Measurements from ENCODE around the gene TCAF2. TPM values are rescaled to one million over a fixed set of nuclear protein-coding genes. Genes with fewer than 3 reads are reported as not detected.
"Not testable (repeated sequence)": the region's sequence is repeated elsewhere in the genome, so short reads cannot be mapped to it uniquely, and the experiment has no call there.

TCAF2 gene
- total and polyA plus RNA-seq, 5 donors, result 0.31 to 0.57 (median 0.41) TPM

- H3K27ac ChIP-seq (ENCODE audit: low read length); H3K4me3 ChIP-seq (ENCODE audit: low read length); H3K27me3 ChIP-seq (ENCODE audit: control insufficient read depth, insufficient read depth); DNase-seq; ATAC-seq; H3K9me3 ChIP-seq (ENCODE audit: control insufficient read depth, low read length); H3K4me1 ChIP-seq (ENCODE audit: control insufficient read depth, insufficient read depth, low read length); intact Hi-C loops (cut with DNase I): not testable (repeated sequence)
- no CpG with 5 or more reads among the region's 17 CpGs for WGBS
Measured at GRCh38 chr7:143622130-143622529, 1.4 kb downstream of the TCAF2 start.

DNA sequence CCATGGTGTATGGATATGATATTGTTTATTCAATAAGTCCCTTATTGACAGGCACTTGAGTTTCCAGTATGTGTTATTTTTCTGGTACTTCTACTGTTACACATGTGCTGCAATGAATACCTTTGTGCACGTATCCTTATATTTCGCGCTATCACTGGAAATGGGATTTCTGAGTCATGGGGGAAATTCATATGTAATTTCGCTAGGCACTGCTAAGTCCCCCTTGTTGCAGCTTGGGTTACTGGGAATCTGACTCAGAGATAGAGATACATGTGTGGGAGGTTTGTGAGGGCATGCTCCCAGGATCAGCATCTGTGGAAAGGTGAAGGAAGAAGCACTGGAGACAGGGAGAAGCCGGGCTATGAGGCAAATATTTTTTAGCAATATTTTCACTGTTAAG lies 9.9 kb downstream of the TCAF2 start:
- ATAC-seq; H3K27me3 ChIP-seq (ENCODE audit: control insufficient read depth, insufficient read depth); H3K4me1 ChIP-seq (ENCODE audit: control insufficient read depth, insufficient read depth, low read length); H3K9me3 ChIP-seq (ENCODE audit: control insufficient read depth, low read length); H3K27ac ChIP-seq (ENCODE audit: low read length); H3K4me3 ChIP-seq (ENCODE audit: low read length); DNase-seq; intact Hi-C loops (cut with DNase I): not testable (repeated sequence)
- WGBS, result no CpG with 5 or more reads among the region's 5 CpGs

DNA sequence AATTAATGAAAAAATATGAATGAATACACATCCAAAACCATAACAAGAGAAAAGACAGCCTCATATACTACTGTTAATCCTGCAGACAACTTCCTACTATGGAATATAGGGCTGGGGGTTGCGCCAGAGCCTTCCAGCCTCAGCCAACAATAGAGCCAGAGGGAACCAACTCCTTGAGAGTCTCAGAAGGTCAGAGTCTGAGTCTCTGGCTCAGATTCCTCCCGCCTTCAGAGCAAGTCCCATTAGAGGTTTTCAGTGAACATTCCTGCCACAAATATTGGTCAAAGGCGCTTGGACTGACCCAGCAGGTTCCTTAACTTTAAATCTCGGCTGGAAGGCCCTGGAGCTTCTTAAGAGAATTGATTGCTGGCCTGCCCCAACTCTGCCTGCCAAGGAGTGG lies 11.7 kb downstream of the TCAF2 start:
- H3K27ac ChIP-seq (ENCODE audit: low read length); H3K4me3 ChIP-seq (ENCODE audit: low read length); H3K4me1 ChIP-seq (ENCODE audit: control insufficient read depth, insufficient read depth, low read length); H3K9me3 ChIP-seq (ENCODE audit: control insufficient read depth, low read length); DNase-seq; H3K27me3 ChIP-seq (ENCODE audit: control insufficient read depth, insufficient read depth); intact Hi-C loops (cut with DNase I); ATAC-seq: not testable (repeated sequence)
- no CpG with 5 or more reads among the region's 4 CpGs for WGBS

DNA sequence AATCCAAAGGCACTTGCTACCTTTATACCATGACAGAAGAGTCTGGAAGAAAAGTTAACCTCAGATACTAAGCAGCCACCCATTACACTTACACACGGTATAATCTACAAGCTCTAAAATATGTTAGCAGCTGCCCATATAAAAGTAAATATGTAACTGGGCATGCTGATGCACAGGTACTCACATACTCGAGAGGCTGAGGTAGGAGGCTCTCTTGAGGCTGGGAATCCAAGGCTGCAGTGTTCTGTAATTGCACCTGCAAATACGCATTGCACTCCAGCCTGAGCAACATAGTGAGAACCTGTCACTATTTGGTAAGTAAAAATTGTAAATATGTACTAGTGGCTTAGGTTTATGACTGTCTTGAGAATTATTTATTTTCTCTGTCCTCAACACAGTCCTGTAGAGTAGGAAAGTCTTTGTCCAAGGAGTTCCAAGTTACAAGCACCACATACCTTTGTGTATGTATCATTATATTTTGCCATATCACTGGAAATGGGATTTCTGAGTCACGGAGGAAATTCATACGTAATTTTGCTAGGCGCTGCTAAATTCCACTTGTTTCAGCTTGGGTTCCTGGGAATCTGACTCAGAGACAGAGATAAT lies 12.3 kb downstream of the TCAF2 start:
- intact Hi-C loops (cut with DNase I); H3K4me1 ChIP-seq (ENCODE audit: control insufficient read depth, insufficient read depth, low read length); H3K4me3 ChIP-seq (ENCODE audit: low read length); H3K9me3 ChIP-seq (ENCODE audit: control insufficient read depth, low read length); ATAC-seq; DNase-seq; H3K27me3 ChIP-seq (ENCODE audit: control insufficient read depth, insufficient read depth); H3K27ac ChIP-seq (ENCODE audit: low read length): not testable (repeated sequence)
- no CpG with 5 or more reads among the region's 6 CpGs for WGBS

DNA sequence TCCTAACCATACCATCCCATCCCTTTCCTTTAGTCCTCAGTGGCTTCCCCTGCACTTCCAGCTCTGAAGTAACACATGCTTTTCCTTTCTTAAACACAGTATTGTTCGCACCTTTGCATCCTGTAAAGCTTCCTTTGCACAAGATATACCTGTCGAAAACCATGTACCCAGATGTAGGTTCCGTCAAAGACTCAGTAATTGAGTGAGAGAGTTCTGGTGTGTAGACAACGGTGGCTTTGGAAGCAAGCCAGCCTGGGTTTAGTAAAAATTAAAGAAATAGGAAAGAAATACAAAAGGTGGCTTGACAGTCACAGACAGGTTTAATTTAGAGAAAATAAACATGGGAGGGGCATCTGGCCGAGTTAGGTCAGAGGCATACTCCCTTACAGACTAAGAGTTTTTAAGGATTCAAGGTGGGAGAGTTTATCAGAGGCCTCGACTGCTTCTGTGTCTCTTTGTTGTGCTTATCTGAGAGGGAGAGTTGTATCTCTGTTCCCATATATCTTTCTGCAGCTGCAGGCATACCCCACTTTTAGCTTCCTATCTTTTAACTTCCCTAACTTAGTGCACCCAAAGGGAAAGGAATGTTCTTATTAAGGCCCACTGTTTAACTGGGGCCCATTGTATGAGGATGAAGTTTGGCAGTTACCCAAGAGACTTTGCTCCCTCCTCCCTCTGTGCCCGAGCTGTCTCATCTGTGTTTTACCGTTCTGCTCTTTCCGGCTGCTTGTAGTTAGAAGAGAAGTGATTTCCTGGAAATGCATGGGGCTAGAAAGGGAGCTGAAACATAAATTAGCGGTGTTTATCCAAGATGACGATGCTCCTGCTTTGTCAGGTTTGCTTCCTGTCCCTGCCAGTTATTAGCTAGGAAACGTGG lies 14.8 kb downstream of the TCAF2 start:
- DNase-seq; H3K9me3 ChIP-seq (ENCODE audit: control insufficient read depth, low read length); H3K4me3 ChIP-seq (ENCODE audit: low read length); H3K27ac ChIP-seq (ENCODE audit: low read length); ATAC-seq; H3K4me1 ChIP-seq (ENCODE audit: control insufficient read depth, insufficient read depth, low read length); intact Hi-C loops (cut with DNase I); H3K27me3 ChIP-seq (ENCODE audit: control insufficient read depth, insufficient read depth): not testable (repeated sequence)
- WGBS, result no CpG with 5 or more reads among the region's 12 CpGs

DNA sequence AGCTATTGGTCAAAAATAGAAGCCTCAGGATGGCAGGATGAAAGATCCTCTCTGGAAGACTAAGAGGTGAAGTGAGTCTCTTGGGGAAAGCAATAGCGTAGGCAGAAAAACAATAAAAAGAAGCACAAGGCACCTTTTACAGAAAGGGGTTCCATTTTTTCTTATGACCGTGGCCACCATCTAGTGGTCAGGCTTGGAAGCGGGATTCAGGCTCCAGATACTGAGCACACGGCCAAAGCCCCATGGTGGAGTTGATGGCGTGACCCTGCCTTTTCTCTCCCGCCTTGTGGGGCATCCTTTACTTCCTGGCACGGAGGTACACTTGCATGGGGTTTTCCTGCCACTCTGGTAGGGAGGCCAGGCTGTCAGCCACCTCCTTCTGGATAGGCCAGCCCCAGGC lies 18.6 kb downstream of the TCAF2 start:
- ATAC-seq, result peak in 1 of 2 donors; percentile 55

GRCh38 chr7:143640528-143641189 lies 19.9 kb downstream of the TCAF2 start:
- intact Hi-C loops (cut with DNase I); H3K27ac ChIP-seq (ENCODE audit: low read length); H3K4me1 ChIP-seq (ENCODE audit: control insufficient read depth, insufficient read depth, low read length); H3K9me3 ChIP-seq (ENCODE audit: control insufficient read depth, low read length); ATAC-seq; H3K27me3 ChIP-seq (ENCODE audit: control insufficient read depth, insufficient read depth); H3K4me3 ChIP-seq (ENCODE audit: low read length); DNase-seq: not testable (repeated sequence)
- 43% methylated on average over 2 of the region's 9 CpGs for WGBS

More for the DNA sequence above, 18.6 kb downstream of the TCAF2 start:
- DNase-seq; H3K4me3 ChIP-seq (ENCODE audit: low read length); H3K9me3 ChIP-seq (ENCODE audit: control insufficient read depth, low read length); H3K27me3 ChIP-seq (ENCODE audit: control insufficient read depth, insufficient read depth); H3K4me1 ChIP-seq (ENCODE audit: control insufficient read depth, insufficient read depth, low read length); H3K27ac ChIP-seq (ENCODE audit: low read length); intact Hi-C loops (cut with DNase I): not testable (repeated sequence)
- no CpG with 5 or more reads among the region's 7 CpGs for WGBS

- ATAC-seq; H3K27ac ChIP-seq (ENCODE audit: low read length); H3K27me3 ChIP-seq (ENCODE audit: control insufficient read depth, insufficient read depth); DNase-seq; H3K4me1 ChIP-seq (ENCODE audit: control insufficient read depth, insufficient read depth, low read length); H3K9me3 ChIP-seq (ENCODE audit: control insufficient read depth, low read length); H3K4me3 ChIP-seq (ENCODE audit: low read length); intact Hi-C loops (cut with DNase I): not testable (repeated sequence)
- WGBS, result no CpG with 5 or more reads among the region's 6 CpGs
Measured at GRCh38 chr7:143646598-143646997, 25.8 kb downstream of the TCAF2 start.

DNA sequence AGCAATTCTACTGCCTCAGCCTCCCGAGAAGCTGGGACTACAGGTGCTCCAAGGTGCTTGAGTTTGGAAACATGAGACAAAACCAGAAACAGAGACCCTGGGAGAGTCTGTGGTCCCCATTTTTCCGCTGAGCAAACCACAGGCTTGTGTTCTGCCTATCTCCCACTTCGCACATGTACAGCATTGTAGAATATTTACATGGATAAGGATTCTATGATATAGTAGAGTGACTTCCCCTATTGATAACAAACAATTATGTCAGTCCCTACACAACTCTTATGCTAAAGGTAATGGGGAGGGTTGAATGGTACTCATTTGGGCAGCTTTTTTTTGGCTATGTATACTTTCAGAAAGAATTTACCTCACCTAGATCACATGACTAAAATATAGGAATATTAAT lies 29.1 kb downstream of the TCAF2 start:
- DNase-seq; H3K27ac ChIP-seq (ENCODE audit: low read length); H3K4me3 ChIP-seq (ENCODE audit: low read length); ATAC-seq; H3K4me1 ChIP-seq (ENCODE audit: control insufficient read depth, insufficient read depth, low read length); intact Hi-C loops (cut with DNase I); H3K9me3 ChIP-seq (ENCODE audit: control insufficient read depth, low read length); H3K27me3 ChIP-seq (ENCODE audit: control insufficient read depth, insufficient read depth): not testable (repeated sequence)
- no CpG with 5 or more reads among the region's 3 CpGs for WGBS

DNA sequence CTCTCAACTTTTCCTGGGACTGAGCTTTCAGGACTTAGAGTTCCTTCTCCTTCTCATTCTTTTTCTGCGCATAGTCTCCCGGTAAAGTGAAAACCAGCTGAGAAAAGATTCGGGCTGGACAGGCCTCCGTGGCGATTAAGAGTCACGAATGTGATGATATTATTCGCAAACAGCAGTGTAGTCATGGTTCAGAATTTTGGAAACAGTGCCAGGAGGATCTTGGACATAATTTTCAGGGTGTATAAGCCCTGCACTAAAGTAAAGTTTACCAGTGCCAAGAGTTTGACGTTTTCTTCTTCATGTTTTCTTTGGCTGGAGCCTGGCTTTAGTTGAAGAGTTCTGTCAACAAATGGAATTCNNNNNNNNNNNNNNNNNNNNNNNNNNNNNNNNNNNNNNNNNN lies 29.7 kb downstream of the TCAF2 start:
- H3K9me3 ChIP-seq (ENCODE audit: control insufficient read depth, low read length); H3K4me1 ChIP-seq (ENCODE audit: control insufficient read depth, insufficient read depth, low read length); DNase-seq; H3K4me3 ChIP-seq (ENCODE audit: low read length); H3K27me3 ChIP-seq (ENCODE audit: control insufficient read depth, insufficient read depth); intact Hi-C loops (cut with DNase I); H3K27ac ChIP-seq (ENCODE audit: low read length): not testable (repeated sequence)
- ATAC-seq, result peak; percentile 90 to 91
- no CpG with 5 or more reads among the region's 8 CpGs for WGBS
